DMS53 treated with DMSO at 0.1 percent for 48 hours (cell line): Measurements from ENCODE around the gene LPCAT1.
"Not testable (repeated sequence)": the region's sequence is repeated elsewhere in the genome, so short reads cannot be mapped to it uniquely, and the experiment has no call there.

Source experiments
- DNase-seq: peaks from one replicate; lab custom pipeline; 2025; ENCODE audit not compliant: unreplicated experiment; lab: John Stamatoyannopoulos, UW

LPCAT1 gene

DNA sequence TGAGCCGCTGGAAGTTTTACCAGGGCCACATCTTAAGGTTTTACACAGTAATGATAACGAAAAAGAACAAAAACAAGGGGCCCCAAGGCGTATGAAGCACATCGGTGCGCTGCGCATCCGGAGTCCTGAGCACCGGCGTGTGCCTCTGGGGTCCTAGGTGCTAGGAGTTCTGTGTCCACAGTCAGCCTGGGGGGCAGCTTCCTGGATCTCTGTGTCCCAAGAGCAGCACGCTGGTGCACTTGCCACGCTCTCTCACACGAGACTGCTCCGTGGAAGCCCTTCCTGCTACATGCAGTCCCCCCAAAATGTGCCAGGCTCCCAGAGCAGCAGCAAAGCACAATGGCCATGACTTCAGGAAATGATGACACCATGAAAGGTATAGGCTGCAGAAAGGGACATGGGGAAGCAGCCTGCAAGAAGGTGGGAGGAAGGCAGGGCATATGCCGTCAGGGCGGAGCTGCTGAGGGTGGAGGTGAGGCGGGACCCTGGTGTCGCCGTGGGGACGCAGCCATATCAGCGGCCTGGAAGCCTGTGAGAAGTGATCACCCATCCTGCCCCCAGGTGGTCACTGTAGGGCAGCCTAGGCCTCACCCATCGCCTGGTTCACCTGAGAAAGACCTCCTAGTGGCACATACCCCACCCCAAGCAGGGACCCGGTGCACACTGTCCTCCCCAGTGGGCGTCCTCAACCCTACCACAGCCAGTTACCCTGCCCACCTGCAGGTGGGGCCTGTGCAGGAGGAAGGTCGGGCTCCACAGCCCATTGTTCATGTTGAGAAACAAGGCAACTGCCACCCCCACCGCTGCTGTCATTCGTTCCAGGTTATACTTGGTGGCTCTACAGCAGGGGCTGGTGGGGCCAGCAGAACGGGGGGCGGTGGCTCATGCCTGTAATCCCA lies 54.9 kb downstream of the LPCAT1 start:
- DNase-seq: no peak

DNA sequence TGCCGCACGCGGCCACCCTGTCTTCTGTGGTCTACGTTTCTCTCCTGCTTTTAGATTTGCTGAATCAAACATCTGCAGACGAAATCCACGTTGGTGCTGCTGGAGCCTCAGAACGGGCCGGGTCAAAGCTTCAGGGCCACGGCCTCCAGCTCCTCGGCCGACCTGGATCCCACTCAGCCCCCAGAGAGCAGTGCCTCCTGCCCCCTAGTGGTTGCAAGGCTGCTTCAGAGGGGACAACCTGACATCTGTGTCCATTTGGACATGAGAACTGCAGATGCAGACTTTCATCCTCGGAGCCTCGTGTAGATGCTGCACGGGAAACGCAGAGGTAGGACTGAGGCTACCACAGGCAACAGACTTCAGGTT lies 55.5 kb downstream of the LPCAT1 start:
- no peak for DNase-seq

DNA sequence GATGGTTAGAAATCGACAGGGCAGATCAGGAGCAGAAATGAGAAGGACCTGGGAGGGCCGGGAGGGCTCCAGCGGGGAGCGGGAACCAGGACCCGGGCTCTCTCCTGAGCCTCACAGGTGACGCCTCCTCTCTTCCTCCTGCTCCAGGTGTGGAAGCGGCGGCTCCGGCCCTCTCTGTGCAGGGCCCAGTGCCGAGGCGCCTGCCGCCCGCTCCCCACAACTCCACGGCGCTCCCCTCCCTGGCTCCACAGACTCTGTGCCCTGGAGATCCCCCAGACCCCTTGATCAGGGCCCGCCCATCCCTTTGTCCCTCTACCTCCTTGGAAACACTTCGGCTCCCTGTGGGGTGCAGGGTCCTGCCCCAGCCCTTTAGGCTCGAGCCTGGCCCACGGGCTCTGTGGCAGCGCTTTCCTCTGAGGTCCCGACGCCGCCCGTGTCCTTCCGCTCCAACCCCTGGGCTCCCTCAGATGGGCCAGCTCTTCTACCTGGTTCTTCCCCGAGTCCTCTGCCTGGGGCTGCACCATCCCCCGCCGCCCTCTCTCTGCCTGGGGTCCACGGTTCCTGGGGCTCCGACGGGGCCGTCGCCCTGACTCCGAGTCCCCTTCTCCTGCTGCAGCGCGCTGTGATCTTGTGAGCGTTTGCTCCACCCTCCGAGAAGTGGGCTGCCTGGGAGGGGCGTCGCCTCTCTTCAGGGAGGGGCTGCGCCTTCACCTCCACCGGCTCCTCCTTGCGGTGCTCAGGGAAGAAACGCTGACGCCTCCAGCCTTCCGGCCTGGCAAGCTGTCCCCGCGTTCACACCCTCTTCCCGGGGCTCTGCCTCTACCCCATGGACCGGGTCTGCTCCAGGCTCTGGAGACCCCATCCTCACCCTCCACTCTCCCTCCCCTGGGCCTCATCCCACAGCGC lies 56.2 kb downstream of the LPCAT1 start:
- DNase-seq: no peak

DNA sequence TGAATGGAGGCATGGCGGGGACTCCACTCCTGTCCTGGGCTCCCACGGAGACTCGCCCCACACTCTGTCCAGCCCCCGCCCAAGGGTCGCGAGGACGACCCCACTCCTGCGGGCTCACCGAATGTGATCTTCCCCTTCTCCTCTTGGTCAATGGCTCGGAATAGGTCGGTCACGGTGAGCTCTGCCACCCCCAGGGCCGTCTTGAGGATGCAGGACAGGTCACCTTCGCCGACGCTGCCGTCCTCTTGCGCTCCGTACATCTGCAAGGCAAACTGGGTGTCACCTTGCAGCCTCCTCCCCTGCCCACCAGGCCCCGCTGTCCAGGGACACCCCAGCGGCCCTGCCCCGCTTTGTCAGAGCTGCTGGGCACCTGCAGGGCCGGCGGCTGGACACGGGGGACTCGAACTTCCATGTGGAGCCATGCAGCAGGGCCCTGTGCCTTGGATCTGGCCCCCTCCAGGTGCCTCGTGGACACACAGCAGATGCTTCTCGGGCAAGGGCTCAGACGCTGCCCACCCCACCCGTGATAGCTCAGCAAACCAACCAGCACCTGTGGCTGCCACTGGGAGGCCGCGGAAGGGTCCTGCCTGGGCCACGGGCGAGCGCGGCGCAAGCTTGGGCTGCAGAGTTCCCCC lies 57.0 kb downstream of the LPCAT1 start:
- no peak for DNase-seq

DNA sequence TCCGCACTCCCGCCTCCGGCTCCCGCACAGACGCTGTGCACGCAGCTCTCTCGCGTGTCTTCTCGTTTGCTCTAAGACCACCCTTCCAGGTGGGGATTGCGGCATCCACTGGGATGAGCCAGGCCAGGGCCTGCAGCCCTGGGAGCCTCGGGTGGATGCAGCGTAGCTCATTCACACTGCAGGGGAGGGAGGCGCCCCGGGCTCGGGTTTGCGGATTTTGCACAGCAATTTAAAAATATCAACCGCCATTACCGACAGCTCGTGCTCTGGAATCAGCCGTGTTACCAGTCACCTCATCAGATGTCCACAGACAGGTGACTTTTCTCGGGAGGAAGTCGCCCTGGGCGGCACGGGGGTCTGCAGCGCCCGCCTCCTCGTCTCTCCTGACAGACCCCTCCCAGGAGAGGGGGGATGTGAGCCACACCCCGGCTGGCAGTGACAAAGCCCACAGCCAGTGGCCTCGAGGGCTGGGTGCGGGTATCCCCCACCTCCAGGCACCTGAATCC lies 57.7 kb downstream of the LPCAT1 start:
- DNase-seq: no peak

DNA sequence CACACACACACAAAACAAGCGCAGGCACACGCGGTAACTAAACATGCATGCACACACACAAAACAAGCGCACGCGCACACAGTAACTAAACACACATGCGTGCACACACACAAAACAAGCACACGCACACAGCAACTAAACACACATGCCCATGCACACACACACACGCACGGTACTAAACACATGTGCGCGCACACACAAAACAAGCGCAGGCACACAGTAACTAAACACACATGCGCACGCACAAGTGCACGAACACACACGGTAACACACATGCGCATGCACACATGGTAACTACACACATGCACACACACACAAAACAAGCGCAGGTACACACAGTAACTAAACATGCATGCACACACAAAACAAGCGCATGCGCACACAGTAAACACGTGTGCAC lies 58.6 kb downstream of the LPCAT1 start:
- DNase-seq: no peak

DNA sequence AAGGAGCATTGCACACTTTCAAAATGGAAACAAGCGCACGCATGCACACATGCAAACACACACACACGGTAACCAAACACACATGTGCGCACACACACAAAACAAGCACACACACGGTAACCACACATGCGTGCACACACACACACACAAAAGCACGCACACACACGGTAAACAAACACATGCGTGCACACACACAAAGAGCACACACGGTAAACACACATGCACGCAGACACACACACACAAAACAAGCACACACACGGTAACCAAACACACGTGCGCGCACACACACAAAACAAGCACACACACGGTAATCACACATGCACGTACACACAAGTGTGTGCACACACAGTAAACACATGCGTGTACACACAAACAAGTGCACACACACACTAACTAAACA lies 59.2 kb downstream of the LPCAT1 start:
- no peak for DNase-seq

DNA sequence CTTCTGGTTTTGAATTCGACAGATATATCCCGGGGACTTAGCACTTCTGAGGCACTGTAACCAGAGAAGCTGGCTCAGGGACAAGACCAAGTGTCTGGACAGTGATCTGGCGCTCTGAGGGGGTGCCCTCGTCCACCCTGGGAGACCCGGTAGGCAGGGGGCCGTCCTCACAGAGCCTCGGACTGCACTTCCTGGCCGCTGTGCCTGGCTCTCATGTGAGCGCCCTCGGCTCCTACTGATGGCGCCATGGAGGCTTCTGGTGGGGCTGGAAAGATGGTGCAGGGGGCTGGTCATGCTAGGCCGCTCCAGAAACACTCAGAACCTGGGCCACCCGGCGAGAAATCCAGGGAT lies 59.7 kb downstream of the LPCAT1 start:
- DNase-seq: no peak

DNA sequence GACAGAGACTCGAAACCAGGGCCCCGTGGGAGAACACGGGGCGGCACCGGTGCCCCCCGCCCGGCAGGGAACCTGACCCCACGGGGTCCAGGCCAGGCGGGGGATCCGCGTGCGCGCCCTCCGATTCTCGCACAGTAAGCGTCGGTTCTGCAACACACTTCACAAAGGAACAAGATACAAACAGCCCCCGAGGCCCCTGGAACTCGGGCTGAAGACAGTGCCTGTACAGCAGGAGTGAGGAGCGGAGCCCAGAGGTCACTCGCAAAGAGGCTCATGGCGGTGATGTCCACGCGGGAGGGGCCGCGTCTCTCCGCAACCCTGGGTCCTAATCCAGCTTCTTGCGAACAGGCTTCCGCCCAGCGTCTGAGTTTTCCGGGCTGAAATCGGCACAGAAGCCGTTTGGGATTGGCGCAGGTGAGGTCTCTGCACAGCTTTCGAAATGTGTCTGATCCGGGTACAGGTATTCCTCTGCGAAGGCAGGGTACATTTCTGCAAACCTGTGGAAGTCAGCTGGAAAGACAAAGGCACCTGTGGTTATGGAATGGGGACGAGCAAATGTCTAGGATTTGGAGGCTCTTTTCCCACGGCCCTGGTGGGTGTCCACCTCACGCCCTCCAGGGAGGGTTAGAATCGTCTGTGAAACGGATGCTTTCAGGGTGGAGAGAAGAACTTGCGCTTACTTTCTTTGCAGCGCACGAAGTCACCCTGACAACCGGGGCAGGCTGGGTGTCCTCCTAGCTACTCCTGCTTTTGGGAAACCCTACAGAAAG lies 60.2 kb downstream of the LPCAT1 start:
- no peak for DNase-seq

DNA sequence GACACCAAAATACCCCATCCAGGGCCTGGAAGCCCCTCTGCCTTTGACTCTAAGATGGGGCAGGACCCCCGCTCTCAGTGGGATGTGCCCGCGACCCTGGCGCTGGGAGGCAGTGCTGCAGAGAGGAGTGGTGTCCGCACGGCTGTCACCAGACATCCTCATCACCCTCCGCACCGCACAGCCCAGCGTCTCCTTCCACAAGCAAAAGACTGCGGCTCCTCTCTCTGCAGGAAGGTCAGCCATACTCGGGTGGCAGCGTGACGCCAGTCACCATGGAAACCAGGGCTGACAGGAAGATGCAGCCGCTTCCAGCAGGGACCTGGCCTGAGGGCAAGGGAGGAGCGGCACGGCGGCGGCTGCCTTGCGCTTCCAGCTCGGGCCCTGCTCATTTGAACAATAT lies 61.4 kb downstream of the LPCAT1 start:
- no peak for DNase-seq

DNA sequence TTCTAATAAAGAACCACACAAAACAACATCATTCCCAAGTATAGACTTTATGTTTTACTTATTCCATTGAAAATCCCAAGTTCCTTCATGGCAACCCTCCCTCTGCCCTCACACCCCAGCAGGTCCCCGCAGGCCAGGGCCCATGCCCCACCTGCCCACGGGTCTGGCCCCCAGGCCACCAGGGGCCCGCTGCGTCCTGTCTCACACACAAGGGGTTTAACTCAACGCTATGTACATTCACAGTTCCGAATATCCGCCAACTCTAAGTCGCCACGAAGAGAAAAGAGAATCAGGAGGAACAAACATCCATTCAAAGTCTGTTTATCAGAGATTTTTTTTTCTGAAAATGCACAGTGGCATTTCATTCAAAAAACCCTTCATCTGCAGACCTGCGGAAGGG lies 62.4 kb downstream of the LPCAT1 start:
- DNase-seq: no peak

DNA sequence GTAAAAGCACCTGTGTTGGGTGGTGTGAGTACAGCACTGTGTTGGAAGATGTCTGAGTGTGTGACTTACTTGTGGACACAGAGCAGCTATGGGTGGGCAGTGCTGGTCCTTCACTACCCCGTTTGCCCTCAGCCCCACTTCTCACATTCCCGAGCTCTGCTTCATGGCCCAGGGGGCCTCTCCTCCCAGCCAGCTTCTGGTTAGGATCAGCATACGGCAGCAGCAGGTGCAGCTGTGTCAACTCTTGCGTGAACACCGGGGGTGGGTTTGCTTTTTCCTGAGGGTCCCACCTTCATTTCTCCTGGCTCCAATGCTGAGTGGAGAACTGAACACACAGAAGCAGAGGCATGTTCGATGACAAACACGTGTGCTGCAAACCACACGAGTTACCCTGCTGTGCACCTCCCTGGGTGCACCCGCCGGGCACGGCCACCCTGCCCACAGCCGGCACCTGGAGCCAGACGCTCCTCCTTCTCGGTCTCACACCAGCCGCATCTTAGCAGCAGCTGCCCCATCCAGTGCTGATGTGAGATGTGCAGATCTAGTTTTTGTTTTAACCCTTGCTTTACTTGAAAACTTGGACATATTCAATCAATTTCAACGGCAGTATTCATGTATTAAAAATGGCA lies 63.6 kb downstream of the LPCAT1 start:
- DNase-seq: no peak

DNA sequence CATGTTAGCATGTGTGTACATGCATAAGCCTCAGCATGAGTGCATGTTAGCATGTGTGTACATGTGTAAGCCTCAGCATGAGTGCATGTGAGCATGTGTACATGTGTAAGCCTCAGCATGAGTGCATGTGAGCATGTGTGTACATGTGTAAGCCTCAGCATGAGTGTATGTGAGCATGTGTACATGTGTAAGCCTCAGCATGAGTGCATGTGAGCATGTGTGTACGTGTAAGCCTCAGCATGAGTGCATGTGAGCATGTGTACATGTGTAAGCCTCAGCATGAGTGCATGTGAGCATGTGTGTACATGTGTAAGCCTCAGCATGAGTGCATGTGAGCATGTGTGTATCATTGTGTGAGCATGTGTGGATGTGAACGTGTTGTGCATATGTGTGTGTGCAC lies 64.3 kb downstream of the LPCAT1 start:
- not testable (repeated sequence) for DNase-seq

DNA sequence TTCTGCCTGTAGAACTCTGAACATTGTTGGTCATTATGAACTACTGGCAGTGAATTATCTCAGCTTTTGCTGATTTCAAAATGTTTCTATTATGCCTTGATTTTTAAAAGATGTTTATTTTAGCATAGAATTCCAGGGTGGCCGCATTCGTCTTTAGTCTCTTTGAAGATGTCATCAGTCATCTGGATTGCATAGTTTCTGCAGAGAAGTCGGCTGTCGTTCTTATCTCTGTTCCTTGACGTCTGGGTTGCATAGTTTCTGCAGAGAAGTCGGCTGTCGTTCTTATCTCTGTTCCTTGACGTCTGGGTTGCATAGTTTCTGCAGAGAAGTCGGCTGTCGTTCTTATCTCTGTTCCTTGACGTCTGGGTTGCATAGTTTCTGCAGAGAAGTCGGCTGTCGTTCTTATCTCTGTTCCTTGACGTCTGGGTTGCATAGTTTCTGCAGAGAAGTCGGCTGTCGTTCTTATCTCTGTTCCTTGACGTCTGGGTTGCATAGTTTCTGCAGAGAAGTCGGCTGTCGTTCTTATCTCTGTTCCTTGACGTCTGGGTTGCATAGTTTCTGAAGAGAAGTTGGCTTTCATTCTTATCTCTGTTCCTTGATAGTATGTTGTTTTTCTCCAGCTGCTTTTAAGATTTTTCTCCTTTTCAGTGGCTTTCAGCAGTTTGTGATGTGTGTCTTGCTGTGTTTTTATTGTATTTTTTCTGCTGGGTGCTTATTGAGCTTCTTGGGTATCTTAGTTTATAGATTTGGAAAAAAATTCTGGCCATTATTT lies 67.5 kb downstream of the LPCAT1 start:
- not testable (repeated sequence) for DNase-seq

DNA sequence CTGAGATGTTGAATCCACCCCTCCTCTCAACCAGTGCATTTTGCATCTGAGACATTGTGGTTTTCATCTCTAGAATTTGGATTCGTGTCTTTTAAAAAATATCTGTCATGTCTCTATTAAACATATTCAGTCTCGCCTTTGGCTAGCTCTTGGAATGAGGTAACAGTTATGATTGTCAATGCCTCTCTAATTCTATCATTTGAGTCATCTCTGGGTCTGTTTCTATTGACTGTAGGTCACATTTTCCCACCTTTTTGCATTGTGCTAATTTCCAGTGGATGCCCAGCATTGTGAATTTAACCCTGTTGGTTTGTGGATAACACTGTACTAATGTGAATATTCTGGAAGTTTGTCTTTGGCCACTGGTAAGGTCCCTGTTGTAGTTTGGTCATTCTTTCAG lies 70.1 kb downstream of the LPCAT1 start:
- no peak for DNase-seq

DNA sequence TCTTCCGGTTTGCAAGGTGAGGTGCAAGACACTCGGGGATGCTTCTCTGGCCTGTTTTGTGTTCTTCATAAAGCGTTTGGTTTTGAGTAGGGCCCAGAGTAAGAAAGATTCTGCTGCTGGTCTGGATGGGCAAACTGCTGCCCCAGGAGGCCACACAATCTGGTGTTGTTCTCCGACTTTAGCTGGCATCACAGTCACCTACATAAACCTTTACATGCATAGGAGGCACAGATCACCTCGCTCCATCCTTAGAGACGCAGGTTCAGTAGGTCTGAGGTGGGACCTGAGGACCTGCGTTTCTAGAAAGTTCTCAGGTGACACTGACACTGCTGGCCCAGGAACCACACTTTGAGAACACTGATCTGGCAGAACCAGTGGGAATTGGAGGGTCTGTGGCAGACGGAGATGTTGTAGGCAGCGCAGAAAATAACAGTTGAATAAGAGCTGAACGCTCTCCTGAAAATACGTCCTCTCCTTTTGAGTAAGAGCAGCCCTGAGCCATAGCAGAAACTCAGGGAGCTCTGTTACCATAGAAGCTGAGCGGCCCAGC lies 74.6 kb downstream of the LPCAT1 start:
- no peak for DNase-seq

DNA sequence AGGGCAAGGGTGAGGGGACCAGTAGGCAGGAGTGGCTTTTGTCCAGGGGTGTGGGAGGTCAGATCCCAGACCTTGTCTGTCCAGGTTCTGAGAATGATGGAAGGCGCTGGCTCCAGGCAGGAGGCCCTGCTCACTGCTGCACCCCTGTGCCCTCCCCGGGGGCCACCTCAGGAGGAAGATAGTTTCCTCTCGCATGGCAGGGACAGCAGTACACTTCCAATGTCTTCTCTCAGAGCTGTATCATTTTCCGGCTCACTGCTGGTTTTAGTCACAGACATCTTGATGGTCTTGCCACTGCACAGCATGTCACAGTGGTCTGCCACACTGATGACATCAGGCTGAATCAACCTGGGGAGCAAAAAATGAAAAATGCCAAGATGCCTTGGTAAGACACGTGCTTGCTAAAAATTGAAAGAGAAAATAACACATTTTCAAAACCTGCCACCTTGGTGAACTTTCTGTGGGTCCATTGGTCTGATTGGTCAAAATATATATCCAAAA lies 75.2 kb downstream of the LPCAT1 start:
- DNase-seq: no peak

DNA sequence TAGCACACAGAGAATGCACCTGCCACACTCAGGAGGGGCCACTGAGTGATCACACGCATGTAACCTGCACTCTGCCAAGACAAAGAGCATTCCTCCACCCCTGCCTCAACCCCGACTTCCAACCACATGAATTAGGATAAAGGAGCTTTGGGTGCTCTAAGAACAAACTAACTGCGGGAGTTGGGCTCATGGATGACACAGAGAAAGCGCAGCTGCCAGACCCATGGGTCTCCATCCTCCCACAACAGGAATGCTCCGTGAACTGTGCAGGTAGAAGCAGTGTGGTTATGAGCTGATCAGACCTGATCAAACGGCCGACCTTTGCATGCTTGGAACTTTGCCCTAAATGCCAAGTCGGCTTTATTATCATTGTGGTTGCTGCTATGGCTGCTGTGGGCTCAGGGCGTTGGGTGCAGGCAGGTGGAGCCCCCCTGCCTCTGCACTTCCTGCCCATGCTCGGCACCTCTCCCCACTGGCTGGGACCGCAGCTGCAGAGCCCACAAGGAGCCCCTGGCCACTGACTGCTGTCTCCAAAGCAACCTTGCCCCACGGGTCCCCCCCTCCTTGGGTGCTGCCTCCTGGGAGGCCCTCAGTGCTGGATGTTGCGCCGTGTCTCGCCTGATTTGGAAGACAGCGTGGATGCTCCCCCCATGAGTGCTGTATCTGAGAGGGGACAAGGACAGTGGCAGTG lies 75.9 kb downstream of the LPCAT1 start:
- DNase-seq: no peak
